ENCODE data around the gene ERC2.
"Not testable (repeated sequence)": the region's sequence is repeated elsewhere in the genome, so short reads cannot be mapped to it uniquely, and the experiment has no call there.

ERC2 gene

GRCh38 chr3:55863028-55863427 is 605.2 kb downstream of the ERC2 start:
- DNase-seq, result no peak

- no peak for DNase-seq
Measured at GRCh38 chr3:55860049-55860721, 608.1 kb downstream of the ERC2 start.

- no peak for DNase-seq
Measured at GRCh38 chr3:55859305-55859704, 609.0 kb downstream of the ERC2 start.

GRCh38 chr3:55858727-55859126 is 609.5 kb downstream of the ERC2 start:
- DNase-seq, result no peak

DNA sequence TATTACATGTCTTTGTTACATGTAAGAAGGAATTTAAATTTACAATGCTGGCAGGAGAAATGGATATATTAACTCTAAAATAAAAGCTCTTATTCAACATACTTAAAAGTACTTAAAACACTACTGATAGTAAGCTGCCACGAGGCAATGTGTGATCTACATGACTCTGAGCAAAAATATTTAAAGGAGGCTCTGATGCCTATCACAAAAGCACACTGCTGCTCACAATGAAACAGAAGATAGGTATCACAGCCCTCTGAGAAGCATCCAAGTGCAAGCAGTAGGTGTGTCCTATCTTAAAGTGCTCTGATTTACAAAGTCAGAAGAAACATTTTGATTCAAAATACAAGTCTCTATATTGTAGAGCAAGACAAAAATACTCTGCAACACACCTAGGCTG is 610.0 kb downstream of the ERC2 start:
- DNase-seq, result no peak

DNA sequence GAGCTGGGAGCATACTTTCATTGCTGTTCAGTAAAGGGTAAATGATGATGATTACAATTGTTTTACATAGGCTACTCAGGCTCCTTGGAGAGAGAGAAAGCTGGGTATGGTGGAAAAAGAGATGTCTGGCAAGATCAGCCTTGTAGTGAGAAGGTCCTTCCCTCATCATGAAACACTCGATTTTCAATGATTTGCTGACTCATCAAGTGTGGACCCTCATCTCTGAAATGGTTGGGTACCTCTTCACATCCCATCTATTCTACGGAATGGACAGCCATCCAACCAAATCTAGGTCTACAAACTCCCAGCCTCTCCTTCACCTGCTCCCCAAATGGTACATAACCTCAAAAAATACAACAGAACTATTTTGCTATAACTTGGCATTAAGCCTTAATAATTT is 610.6 kb downstream of the ERC2 start:
- DNase-seq, result no peak

- no peak for DNase-seq
Measured at GRCh38 chr3:55855311-55855710, 613.0 kb downstream of the ERC2 start.

DNA sequence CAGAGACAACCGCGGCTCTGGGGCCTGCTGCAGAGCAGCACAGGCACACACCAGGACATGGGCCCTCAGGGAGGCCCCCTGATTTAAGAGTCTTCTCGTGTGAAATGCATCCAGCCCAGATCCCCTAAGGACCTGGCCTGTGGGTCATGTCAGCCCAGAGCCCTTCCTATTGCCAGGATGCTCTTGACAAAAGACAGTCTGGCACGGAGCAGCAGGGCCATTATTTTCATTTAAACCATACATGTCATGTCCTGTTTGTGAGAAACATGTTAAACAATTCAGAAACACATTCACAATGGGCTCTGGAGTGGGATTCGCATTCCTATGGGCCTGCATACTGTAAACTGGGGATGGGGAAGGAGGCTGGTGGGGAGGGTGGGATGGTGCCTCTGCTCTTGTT is 613.8 kb downstream of the ERC2 start:
- no peak for DNase-seq

GRCh38 chr3:55852326-55852725 is 615.9 kb downstream of the ERC2 start:
- no peak for DNase-seq

GRCh38 chr3:55842204-55842603 is 626.1 kb downstream of the ERC2 start:
- no peak for DNase-seq

GRCh38 chr3:55831876-55832275 is 636.4 kb downstream of the ERC2 start:
- DNase-seq, result not testable (repeated sequence)

DNA sequence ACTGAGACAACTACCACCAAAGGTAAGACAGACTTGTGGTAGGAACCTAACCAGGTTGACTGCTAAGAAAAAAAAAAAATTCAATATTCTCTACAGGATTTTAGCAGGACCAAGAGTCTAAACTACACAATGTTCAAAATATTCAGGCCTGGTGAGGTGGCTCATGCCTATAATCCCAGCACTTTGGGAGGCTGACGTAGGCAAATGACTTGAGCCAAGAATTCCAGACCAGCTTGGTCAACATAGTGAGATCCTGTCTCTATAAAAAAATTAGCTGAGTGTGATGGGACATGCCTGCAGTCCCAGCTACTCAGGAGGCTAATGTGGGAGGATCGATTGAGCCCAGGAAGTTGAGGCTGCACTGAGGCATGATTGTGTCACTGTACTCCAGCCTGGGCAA is 639.6 kb downstream of the ERC2 start:
- DNase-seq, result no peak

DNA sequence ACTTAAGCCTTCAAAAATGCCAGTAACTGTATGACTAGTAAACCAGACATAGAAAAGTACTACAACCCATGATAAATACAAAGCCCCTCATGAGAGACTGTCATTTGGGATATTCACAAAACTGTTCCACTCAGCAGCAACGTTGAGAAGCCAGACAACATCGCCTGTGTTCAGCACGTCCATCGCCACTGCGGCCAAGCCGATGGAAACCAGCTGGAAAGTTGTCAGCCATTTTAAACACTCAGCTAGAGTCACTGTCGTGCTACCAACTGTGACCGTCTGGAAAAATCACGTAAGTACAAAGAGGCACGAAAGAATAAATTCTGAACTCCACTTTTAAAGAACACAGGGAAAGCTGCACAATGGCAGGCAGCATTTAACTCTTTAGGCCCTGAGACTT is 640.5 kb downstream of the ERC2 start:
- no peak for DNase-seq

DNA sequence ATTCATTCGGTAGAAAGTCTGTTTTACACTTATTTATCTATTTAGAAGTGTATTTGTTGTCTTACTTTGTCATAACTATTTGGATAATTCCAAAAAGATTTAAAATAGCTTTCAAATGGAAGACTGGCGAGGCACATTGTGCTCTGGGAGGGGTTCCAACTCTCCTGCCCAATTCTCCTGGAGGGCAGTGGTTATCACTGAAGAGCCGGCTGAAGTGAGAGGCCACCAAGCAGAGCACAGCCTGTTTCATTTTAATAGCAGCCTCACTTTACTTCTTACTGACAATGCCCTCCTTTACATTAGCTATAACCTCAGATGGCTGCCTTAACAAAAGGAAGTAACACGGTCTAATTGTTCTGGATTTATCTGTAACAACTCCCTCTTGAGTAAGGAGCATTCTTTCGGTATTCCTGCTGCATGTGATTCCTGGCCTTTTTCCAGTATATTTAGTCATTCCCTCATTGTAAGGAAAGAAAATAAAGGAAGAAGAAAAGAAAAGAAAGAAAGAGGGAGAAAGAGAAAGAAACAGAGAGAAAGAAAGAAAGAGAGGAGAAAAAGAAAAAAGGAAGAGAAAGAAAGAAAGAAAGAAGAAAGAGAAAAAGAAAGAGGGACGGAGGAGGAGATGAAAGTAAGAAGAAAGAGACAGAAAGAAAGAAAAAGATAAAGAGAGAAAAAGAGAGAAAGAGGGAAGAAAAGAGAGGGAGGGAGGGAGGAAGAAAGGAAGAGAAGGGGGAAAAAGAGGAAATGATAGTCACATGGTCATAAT is 641.4 kb downstream of the ERC2 start:
- no peak for DNase-seq

- no peak for DNase-seq
Measured at GRCh38 chr3:55826097-55826496, 642.2 kb downstream of the ERC2 start.

DNA sequence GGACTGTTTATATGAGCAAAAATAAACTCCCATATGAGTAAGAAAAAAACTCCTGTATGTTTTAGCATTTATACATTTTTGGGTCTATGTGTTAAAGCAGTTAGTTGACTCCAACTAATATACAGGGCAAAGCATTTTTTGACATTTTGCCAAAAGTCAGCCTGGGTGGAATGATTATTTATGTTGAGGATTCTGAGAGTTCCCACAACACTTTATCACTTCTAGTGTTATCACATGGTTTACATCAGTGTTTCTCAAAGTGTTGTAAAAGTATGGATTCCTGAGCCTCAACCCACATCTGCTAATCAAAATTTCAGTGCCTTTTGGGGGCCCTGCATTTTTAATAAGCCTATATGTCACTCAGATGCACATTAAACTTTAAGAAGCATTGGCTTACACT is 643.9 kb downstream of the ERC2 start:
- DNase-seq, result no peak

DNA sequence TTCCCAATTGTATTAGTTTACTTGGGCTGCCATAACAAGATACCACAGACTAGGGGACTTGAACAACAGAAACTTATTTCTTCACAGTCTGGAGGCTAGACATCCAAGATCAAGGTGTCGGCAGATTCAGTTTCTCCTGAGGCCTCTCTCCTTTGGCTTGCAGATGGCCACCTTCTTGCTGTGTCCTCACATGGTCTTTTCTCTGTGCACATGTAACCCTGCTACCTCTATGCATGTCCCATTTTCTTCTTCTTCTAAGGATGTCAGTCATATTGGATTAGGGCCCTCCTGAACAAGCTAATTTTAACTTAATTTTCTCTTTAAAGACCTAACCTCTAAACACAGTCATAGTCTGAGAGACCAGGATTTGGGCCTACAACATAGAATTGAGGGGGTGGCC is 644.4 kb downstream of the ERC2 start:
- DNase-seq, result no peak

- no peak for DNase-seq
Measured at GRCh38 chr3:55823001-55823400, 645.3 kb downstream of the ERC2 start.

DNA sequence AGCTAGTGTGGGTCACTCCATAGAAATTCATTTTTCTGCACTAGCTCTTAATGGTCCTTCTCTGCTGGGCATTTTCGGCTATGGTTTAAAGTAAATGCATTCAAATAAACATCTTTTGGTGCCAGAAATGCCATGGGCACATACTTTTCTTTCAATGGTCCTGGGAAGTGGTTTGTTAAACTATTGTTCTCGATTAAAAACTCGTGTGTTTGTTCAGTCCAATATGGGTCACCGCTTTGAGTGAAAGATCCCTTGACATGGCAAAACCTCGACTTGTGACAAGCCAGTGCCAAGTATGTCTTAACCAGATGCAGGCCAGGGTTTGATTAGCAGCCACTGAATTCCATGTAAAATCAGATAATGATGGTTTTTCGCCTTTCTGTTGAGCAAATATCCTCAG is 649.3 kb downstream of the ERC2 start:
- no peak for DNase-seq

- peak; percentile 0 to 24 for DNase-seq
Measured at GRCh38 chr3:55818485-55818884, 649.8 kb downstream of the ERC2 start.

DNA sequence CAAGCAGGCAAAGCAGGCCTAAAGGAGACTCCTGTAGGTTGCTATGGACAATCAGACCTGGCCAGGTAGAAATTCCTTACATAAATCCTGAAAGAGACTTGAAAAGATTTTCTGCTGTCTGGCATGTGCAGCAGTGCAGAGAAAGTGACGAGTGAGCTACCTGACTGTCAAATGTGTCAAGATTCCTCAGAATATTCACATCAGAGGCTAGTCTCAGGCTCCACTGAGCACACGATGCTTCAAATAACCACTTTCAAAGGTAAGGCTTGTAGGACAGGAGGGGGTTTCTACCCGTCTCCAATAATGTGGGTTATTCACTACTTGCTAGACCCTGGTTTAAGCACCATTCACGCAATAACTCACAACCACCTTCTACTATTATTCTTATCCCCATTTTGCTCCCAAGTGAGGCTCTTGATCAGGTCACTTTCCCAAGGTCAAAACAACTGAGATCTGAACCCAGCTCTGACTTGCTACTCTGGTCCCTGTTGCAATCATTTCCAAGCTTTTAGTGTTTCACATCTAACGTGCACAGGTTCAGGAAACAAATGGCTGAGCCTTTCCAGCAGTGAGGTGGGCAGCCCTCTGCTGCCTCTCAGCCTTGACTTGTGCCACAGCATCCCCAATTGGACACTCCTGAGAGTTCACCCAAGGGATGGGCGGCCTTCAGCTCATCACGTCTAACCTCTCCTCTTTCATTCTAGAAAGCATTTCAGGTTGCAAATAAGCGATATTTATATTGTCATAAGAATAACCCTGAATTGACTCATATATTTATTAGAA is 651.3 kb downstream of the ERC2 start:
- no peak for DNase-seq

DNA sequence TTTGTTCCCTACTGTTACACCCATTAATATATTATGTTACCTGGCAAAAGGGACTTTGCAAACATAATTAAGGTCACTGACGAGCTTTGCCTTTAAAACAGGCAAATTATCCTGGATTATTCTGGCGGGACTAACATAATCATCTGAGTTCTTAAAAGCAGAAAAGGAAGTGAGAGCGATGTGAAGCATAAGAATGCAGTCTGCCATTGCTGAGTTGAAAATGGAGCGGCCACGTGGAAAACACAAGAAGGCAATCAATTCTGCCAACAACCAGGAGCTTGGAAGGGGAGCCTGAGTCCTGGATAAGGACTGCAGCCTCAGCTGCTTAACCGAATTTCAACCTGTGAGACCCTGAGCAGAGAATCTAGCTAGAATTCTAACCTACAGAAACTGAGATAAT is 653.0 kb downstream of the ERC2 start:
- DNase-seq, result no peak

- DNase-seq, result no peak
Measured at GRCh38 chr3:55813268-55814097, 654.8 kb downstream of the ERC2 start.
